CD4-positive, alpha-beta T cell treated with Interleukin-15 for 4 hours (primary cell): Measurements from ENCODE around the gene SPOCK1.

Experiments
- DNase-seq: peaks from one replicate; pipeline ENCODE4 v3.0.0-alpha.2; 2020; ENCODE audit warnings: low spot score

The SPOCK1 gene

DNA sequence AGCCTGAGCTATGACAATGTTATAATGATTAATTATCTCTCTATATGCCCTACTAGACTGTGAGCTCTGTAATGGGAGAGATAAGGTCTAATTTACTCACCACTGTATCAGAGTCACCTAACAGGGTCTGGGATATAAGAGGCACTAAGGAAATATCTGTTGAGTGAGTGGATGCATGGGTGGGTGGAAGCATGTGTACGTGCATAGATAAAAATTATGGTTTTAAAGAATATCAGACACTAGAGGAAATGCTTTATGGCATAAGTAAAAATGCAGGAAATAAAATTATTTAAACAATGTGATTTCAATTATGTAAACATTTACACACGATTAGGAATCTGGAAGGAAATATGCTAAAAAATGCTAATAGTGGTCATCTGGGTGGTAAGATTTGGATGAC, 137.8 kb downstream of the SPOCK1 start:
- no peak for DNase-seq

DNA sequence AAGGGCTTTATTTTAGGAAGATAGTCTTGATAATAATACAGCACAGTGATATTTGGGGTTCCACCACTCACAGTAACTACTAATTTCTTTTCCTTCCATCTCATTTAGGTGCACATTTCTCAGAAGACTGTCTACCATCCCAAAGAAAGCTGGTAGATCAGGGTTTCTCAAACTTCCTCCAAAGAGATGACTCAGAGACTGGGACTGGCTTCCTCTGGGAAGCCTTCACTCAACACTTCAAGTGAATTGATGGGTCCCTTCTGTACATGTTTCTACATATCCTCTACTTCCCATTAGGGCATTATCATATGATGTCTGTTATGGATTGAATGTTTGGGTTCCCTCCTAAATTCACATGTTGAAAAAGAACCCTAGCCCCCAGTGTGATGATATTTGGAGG, 138.5 kb downstream of the SPOCK1 start:
- DNase-seq: no peak

GRCh38 chr5:137359941-137360340, 139.2 kb downstream of the SPOCK1 start:
- no peak for DNase-seq

GRCh38 chr5:137357436-137357835, 141.7 kb downstream of the SPOCK1 start:
- no peak for DNase-seq

DNA sequence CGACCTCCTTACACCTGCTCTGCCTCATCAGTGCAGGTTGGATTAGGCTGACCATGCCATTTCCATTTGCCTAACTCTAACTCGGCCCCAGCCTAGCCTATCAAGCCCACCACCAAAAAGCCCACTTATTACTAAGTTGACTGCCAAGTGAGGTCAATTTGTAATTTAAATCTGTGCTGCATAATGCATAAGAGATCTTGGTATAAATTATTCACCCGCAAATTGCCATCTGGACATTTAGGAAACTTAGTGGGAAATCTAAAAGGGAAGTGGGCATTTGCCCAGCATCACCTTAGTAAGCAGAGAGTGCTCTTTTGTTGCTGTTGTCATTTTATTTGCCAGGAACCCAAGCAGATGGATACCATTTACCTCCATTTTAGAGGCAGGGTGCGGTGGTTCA, 143.0 kb downstream of the SPOCK1 start:
- DNase-seq: no peak

DNA sequence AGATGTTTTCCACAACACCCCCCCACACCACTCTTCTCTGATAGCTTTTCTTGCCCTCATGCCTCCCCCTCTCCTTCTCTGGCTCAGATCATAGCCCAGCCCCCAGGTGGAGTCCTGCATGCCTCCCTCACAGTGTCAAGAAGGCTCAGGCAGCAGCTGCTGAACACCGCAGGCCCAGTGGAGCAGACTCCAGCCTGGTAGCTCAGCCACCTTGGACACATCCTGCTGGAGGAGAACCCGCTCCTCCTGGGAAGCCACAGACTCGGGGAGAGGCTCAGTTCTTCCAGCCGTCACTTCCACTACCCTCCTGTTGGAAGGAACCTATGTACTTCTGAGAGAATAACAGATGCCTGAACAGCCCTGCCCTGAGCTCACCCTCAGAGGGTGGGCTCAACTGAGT, 143.4 kb downstream of the SPOCK1 start:
- no peak for DNase-seq

GRCh38 chr5:137352095-137352494, 147.0 kb downstream of the SPOCK1 start:
- DNase-seq: no peak

DNA sequence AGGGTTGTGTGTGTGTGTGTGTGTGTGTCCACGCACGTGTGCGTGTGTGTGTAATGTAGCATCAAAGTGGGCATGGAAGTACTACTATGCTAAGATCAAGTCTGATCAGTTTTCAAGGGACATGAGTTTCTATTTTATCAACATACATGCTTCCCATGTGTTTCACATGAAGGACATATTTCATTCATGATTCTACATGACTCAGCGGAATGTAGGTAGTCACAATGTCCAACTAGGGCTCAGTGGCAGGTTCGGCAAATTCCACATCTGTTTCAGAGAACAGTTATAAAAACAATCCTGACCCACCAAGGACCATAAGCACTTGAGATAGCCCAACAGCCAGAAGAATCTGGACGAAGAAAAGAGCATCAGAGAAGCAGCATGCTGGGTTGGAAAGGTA, 148.3 kb downstream of the SPOCK1 start:
- no peak for DNase-seq

DNA sequence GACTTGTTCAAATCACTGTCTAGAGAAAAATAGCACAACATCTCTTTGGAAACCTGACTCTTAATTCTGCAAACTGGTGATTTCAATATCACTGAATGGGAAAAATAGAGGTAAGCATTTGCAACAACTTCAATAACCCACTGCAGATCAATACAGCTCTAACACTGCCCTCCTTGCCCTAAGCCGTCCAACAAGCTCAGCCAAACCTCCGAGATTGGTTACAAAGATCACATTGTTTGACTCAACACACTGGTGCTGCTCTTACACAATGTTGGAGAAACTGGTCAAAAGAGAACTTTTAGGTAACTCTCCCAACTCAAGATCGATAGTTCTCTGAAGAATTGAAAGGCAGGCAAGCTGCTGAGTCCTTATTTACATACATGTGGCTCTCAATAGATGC, 150.4 kb downstream of the SPOCK1 start:
- no peak for DNase-seq

GRCh38 chr5:137347865-137348264, 151.3 kb downstream of the SPOCK1 start:
- no peak for DNase-seq

DNA sequence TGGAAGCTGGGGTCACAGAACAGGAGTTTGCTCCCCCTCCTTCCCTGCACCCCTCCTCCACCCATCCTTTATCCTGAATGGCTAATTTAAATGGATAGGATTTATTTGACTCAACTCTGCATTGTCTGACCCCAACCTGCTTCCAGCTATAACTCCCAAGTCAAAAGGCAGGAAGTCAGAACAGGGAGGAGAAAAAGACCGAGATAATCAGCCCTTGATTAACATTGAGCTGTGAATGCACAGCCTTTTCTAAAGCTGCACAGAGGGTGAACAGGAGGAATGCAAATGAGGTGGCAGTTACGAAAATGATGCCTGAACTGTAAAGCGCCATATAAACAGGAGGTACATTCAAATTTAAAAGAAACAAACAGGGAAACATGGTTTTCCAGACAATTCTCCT, 152.8 kb downstream of the SPOCK1 start:
- no peak for DNase-seq

GRCh38 chr5:137345396-137345795, 153.7 kb downstream of the SPOCK1 start:
- DNase-seq: no peak

GRCh38 chr5:137344723-137345322, 154.3 kb downstream of the SPOCK1 start:
- DNase-seq: no peak

- DNase-seq: no peak
Measured at GRCh38 chr5:137344021-137344420, 155.1 kb downstream of the SPOCK1 start.

DNA sequence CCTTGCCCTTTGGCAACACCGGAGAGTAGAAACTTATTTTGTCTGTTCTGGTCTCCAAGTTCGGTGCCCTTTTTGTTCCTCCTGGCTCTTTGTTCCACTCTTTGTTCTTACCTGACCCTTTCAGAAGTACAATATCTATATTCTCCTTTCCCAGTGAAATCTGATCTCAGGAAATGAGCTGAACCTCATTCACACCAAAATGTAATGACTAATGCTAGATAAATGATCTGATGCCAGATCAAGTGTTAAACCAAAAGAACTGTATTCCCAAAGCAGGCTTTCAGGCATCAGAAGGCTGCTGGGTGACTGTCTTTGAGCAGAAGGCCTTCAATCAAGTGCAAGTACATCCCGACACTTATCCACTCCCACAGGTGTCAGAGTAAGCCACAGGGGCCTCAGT, 156.4 kb downstream of the SPOCK1 start:
- no peak for DNase-seq

- no peak for DNase-seq
Measured at GRCh38 chr5:137341831-137342230, 157.3 kb downstream of the SPOCK1 start.

DNA sequence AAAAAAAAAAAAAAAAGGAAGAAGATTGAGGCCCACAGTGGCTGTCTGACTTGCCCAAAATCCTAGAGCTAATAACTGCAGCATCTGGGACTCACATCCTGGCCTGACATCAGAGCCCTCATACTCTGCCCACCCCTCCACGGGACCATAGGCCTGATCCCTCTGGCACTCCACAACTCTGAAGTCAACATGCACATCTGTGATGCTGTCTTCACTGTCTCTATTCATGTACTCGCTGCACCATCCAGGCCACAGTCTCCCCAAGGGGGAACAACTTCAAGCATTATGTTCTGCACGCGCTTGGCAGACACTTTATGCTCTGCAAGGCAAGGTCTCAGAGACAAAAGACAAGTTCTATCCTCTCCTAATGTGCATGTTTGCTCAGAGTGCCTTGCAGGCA, 158.2 kb downstream of the SPOCK1 start:
- no peak for DNase-seq

DNA sequence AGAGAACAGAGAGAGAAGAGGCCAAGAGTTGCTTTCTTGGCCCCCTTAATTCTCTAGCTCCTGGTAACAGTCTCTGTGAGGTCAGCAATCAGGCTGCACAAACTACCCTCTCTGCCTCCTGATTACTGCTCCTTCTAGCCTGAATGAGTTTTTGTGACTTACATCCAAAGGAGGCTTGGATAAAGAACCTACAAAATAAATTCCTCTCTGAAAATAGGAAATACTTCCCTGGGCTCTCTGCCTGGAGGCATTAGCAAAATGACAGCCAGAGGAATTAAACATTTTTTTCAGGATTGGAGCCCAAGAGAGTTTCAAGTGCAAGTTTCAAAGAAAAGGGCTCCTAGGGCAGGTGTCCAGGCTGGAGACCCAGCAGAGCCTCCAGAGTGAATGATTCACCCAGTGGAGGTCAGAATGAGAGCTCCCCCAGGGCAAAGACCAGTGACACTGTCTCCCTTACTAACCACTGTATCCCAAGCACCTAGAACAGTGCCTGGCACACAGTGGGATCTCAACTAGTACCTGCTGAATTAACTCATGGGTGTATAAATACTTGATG, 162.5 kb downstream of the SPOCK1 start:
- no peak for DNase-seq

DNA sequence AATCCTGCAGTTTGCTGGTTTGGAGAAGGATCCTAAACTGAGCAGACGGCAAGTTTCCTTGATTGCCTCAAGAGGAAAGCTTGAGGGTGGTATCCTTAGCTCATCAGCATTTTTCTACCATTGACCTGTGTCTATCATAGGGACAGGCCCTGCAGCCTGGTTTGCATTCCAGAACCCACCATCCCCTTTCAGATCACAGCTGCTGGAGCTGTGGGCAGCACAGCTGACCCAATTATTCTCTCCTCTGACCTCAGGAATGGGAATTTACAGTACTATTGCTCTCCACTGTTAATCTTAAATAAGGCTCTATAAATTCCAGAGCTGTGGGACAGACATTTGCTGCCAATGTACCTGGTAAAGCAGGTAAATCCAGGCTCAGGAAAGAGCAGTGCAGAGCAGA, 163.0 kb downstream of the SPOCK1 start:
- no peak for DNase-seq

DNA sequence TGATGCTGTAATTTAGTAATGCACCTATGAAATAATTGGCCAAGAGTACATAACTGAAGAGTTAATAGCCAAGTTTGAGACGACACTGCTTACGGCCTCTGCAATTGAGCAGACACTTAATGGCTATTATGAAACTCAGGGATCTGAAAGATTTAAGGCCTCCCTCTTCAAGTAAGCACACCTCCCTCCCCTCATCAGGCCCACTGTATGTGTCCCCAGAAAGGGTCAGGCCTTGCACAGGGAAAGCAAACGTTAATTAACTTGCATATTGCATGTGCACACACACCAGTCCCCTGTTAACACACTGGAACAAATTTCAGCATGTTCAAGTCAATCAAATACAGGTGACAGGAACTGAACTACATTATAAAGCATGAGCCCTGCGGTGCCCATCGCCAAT, 163.6 kb downstream of the SPOCK1 start:
- no peak for DNase-seq

GRCh38 chr5:137333928-137334327, 165.2 kb downstream of the SPOCK1 start:
- DNase-seq: no peak

GRCh38 chr5:137333475-137333874, 165.7 kb downstream of the SPOCK1 start:
- DNase-seq: no peak

DNA sequence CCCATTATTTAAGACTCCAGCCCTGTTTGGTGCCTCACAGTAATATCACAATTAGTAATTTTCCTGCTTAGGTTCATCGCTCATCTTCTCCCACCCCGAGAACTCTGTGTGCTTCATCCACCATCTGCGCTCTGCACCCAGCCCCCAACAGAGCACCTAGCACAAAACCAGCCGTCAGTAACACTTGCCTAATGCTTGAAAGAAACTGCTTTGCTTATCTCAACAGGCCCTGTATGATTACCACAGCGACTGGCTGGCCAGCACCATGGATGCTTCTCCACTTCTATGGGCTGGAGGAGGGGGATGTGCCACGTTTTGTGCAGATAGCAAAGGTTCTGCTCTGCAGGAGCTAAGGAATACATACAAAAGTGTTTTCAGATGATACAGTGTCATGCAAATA, 166.8 kb downstream of the SPOCK1 start:
- no peak for DNase-seq

DNA sequence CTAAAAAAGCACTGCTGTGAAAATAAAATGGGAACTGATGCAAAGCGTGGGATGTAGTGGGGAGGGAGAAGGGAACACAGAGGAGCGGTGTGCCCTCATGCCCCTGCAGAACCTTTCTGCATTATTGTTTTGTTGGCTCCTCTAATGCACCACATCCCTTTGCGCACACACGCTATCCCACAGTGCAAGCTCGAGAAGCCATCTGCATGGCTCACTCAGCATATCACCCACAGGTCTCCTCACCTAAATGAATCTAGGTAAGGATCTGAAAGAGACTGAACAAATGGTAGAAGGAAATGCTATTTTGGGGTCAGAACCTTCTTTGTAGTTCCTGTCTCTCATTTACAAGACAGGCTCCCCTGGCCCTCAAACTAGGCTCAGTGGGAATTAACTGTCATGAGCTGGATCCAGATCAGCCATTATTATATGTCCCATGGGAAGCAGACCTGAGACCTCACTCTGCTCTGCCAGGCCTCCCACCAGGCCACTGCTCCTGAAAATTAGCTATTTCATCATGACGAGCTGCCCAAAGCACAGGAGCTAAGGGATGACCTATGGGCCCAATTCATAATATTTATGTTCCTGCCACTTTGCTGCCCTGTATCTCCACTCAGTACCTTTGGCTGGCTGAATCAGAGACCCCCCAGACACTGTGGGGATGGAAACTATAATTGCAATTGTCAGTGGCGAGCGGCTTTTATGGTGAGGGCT, 169.4 kb downstream of the SPOCK1 start:
- DNase-seq: no peak
